Gastrocnemius medialis (tissue), 4 donors: ENCODE results near the gene LAMTOR2. TPM values are rescaled to one million over a fixed set of nuclear protein-coding genes. Genes with fewer than 3 reads are reported as not detected.

Experiments
- ATAC-seq, 2 donors: fragments of 150-250 bp; one replicate each; pipeline ENCODE4 v1.9.1; 2016
- DNase-seq, 2 donors: peaks; one replicate each; pipeline ENCODE4 v3.0.0-alpha.2; 2019
- H3K27ac ChIP-seq, 4 donors: fragments of 200-600 bp; sonication (generic); 1 replicate in 1 of 4; 2 replicates in 3 of 4; pipeline ENCODE4 v1.5.1; 2016 to 2018; ENCODE audit warnings: mild to moderate bottlenecking in 2 of 4, moderate library complexity in 1 of 4
- H3K27me3 ChIP-seq, 3 donors: fragments of 200-600 bp; sonication (generic) in 2 of 3; 1 replicate in 1 of 3; 2 replicates in 2 of 3; pipeline versions ENCODE4 v1.5.1 to v1.6.0; 2016 to 2019; ENCODE audit warnings: mild to moderate bottlenecking in 1 of 3, moderate library complexity in 1 of 3
- H3K36me3 ChIP-seq, 2 donors: fragments of 200-600 bp; sonication (generic) in 1 of 2; one replicate each; pipeline ENCODE4 v1.5.1; 2017 to 2018
- H3K4me1 ChIP-seq, 2 donors: fragments of 200-600 bp; sonication (generic) in 1 of 2; one replicate each; pipeline ENCODE4 v1.5.1; 2016 to 2017; ENCODE audit warnings: mild to moderate bottlenecking in 2 of 2
- H3K4me3 ChIP-seq, 4 donors: fragments of 200-600 bp; sonication (generic) in 3 of 4; 1 replicate in 1 of 4; 2 replicates in 3 of 4; pipeline ENCODE4 v1.5.1; 2016 to 2019; ENCODE audit warnings: mild to moderate bottlenecking in 2 of 4
- H3K9me3 ChIP-seq, 3 donors: fragments of 200-600 bp; sonication (generic) in 2 of 3; 1 replicate in 1 of 3; 2 replicates in 2 of 3; pipeline ENCODE4 v1.5.1; 2016 to 2019
- CTCF ChIP-seq, 5 experiments: fragments of 450-650 bp in 3 of 5; fragments of 200-600 bp in 2 of 5; sonication (generic) in 2 of 5; IDR thresholded peaks in 4 of 5; conservative IDR thresholded peaks in 1 of 5; 1 replicate in 4 of 5; 2 replicates in 1 of 5; pipeline ENCODE4 v1.5.1; 2016 to 2019; ENCODE audit warnings: antibody characterized with exemption in 5 of 5, mild to moderate bottlenecking in 3 of 5, moderate library complexity in 3 of 5
- POLR2A ChIP-seq, 2 donors: fragments of 450-650 bp; IDR thresholded peaks; one replicate each; pipeline ENCODE4 v1.6.1; 2017; ENCODE audit warnings: antibody characterized with exemption in 2 of 2, mild to moderate bottlenecking in 2 of 2, moderate library complexity in 2 of 2
- in situ Hi-C, 4 donors: fragments of 200-750 bp; cut with MboI; loops; one replicate each; pipeline versions ENCODE4 v1.15.0 to v1.8.0; 2017; ENCODE audit warnings: low sequenced_read_pairs in 4 of 4
- intact Hi-C: fragments of 100-400 bp; cut with DNase I; formaldehyde crosslinking; loops from one replicate; pipeline ENCODE4 v1.15.1; 2023; ENCODE audit warnings: low total_unique reads
- total RNA-seq, 4 donors: library from RNA; depleted of rRNA; stranded (reverse); fragments of >200 nt; gene quantifications; one replicate each; pipeline versions ENCODE4 v1.1.0 to v1.2.3, GENCODE V29; 2016

Gene LAMTOR2
- 10 to 100 TPM; 51.5 to 82.7 (median 72.6) TPM for total RNA-seq

- DNase-seq, result peak; percentile 98
These were observed at the start of gene LAMTOR2 for GRCh38 chr1:156054500-156055280. Gene LAMTOR2, plus strand, starts transcription at chr1:156054782. Its CDS starts 108 bp downstream, at chr1:156054890.

GRCh38 chr1:156004843-156005584, 49.6 kb upstream of the LAMTOR2 start:
- Histone ChIP-seq H3K27ac (no peak overlapping the region), H3K4me1 (peaks cover 0 to 6% of the 10 kb centered on the region in 2 donors), H3K9me3 (no peaks in the 10 kb centered on the region), H3K36me3 (peaks cover 0 to 17% of the 10 kb centered on the region in 2 donors), H3K27me3 (no peaks in the 10 kb centered on the region), H3K4me3 (no peak overlapping the region)
- DNase-seq, result no peak
- intact Hi-C loops, result no loop called here
- in situ Hi-C loops, result no loop called here
- no peak for ATAC-seq
- no peak for TF ChIP-seq CTCF (IDR thresholded peaks at IDR 0.05 in 4 of 5, conservative IDR thresholded peaks at IDR 0.05 in 1 of 5)
- TF ChIP-seq POLR2A (IDR thresholded peaks at IDR 0.05), result no peak

More at GRCh38 chr1:156054500-156055280, at the start of gene LAMTOR2:
- Histone ChIP-seq H3K27ac (peak within 1 kb of the TSS; percentile 92 to 99 (median 98)), H3K4me1 (peaks cover 17 to 26% of the 10 kb centered on the region in 2 donors), H3K27me3 (no peaks in the 10 kb centered on the region), H3K9me3 (no peaks in the 10 kb centered on the region), H3K36me3 (peaks cover 0 to 7% of the 10 kb centered on the region in 2 donors), H3K4me3 (peak within 1 kb of the TSS; percentile 91 to 95 (median 92))
- in situ Hi-C loops (loop anchor here in 1 of 4 donors (25.0 kb wide), 1 partner anchor 683 kb away; the partner anchor contains the start of genes ISG20L2, METTL25B and MRPL24), intact Hi-C loops (loop anchor here (1.0 to 10.0 kb wide), 5 partner anchors 34 to 670 kb away; partner anchors contain the start of genes CCT3, ISG20L2, KHDC4 and METTL25B)
- TF ChIP-seq CTCF (IDR thresholded peaks at IDR 0.05 in 4 of 5, conservative IDR thresholded peaks at IDR 0.05 in 1 of 5) (no peak), POLR2A (IDR thresholded peaks at IDR 0.05) (peak; percentile 69 to 80)
- peak; percentile 82 to 87 for ATAC-seq

- TF ChIP-seq CTCF (IDR thresholded peaks at IDR 0.05 in 4 of 5, conservative IDR thresholded peaks at IDR 0.05 in 1 of 5), result no peak
- no peak for TF ChIP-seq POLR2A (IDR thresholded peaks at IDR 0.05)
- H3K9me3 ChIP-seq, result no peaks in the 10 kb centered on the region
- intact Hi-C loops, result no loop called here
- ATAC-seq (no peak), DNase-seq (no peak)
- H3K4me1 ChIP-seq, result peaks cover 0 to 6% of the 10 kb centered on the region in 2 donors
- H3K27ac ChIP-seq, result no peak overlapping the region
- no peaks in the 10 kb centered on the region for H3K27me3 ChIP-seq
- no peak overlapping the region for H3K4me3 ChIP-seq
- in situ Hi-C loops, result no loop called here
- H3K36me3 ChIP-seq, result peaks cover 3 to 35% of the 10 kb centered on the region in 2 donors
These were observed 47.8 kb upstream of the LAMTOR2 start for GRCh38 chr1:156006666-156007376.

DNA sequence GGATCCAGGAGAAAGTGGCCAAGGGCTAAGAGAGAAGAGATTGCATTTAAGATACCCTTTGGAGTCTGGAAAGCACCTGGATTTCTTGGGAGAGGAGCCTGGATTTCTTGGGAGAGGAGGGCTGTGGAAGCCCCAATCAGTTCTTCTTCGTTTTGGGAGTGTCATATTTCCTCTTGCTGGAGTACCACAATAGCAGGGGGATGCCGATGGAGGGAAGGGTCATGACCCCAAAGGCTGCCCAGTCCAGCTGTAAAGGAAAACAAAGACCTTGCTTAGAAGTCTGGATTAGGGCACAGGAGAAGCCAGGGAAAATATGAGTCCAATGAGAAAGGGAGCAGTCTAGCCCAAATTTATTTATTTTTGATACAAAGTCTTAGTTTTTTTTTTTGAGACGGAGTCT, 45.2 kb upstream of the LAMTOR2 start:
- intact Hi-C loops (no loop called here), in situ Hi-C loops (no loop called here)
- Histone ChIP-seq H3K4me1 (peaks cover 0 to 6% of the 10 kb centered on the region in 2 donors), H3K9me3 (no peaks in the 10 kb centered on the region), H3K27me3 (no peaks in the 10 kb centered on the region), H3K27ac (no peak overlapping the region), H3K36me3 (peaks cover 3 to 61% of the 10 kb centered on the region in 2 donors), H3K4me3 (no peak overlapping the region)
- no peak for TF ChIP-seq CTCF (IDR thresholded peaks at IDR 0.05 in 4 of 5, conservative IDR thresholded peaks at IDR 0.05 in 1 of 5)
- TF ChIP-seq POLR2A (IDR thresholded peaks at IDR 0.05), result no peak
- no peak for DNase-seq
- no peak for ATAC-seq
